Astrocyte (in vitro differentiated cells and primary cell): ENCODE data around the gene FADS6. TPM values are rescaled to one million over a fixed set of nuclear protein-coding genes. Genes with fewer than 3 reads are reported as not detected.

ENCODE experiments used
- DNase-seq: peaks from one replicate; pipeline ENCODE4 v3.0.0-alpha.2; 2010; ENCODE audit warnings: low read depth
- FAIRE-seq: peaks from 2 replicates; lab custom pipeline; 2011; peaks lifted over from hg19 to GRCh38; lab: Jason Lieb, UNC
- H2AFZ ChIP-seq: 2 replicates; pipeline ENCODE4 v1.6.0; 2012; ENCODE audit warnings: low read depth, low read length, inconsistent platforms
- H3K27ac ChIP-seq: 2 replicates; pipeline ENCODE4 v1.5.1; 2011; ENCODE audit warnings: low read depth, low read length, inconsistent platforms
- H3K27me3 ChIP-seq: 2 replicates; pipeline ENCODE4 v1.6.0; 2011; ENCODE audit warnings: low read length, inconsistent platforms; ENCODE audit not compliant: insufficient read depth
- H3K36me3 ChIP-seq: 2 replicates; pipeline ENCODE4 v1.5.1; 2011; ENCODE audit warnings: low read length, inconsistent platforms; ENCODE audit not compliant: insufficient read depth
- H3K4me1 ChIP-seq: 2 replicates; pipeline ENCODE4 v1.5.1; 2011; ENCODE audit warnings: low read length, inconsistent platforms; ENCODE audit not compliant: insufficient read depth
- H3K4me2 ChIP-seq: 2 replicates; pipeline ENCODE4 v1.6.0; 2012; ENCODE audit warnings: low read length, inconsistent platforms
- H3K4me3 ChIP-seq: 2 replicates; pipeline ENCODE4 v1.5.1; 2011; ENCODE audit warnings: low read depth, mild to moderate bottlenecking, low read length, inconsistent platforms; ENCODE audit not compliant: insufficient read depth
- H3K79me2 ChIP-seq: 2 replicates; pipeline ENCODE4 v1.6.0; 2012; ENCODE audit warnings: mild to moderate bottlenecking, low read length, inconsistent platforms; ENCODE audit not compliant: insufficient read depth
- H3K9ac ChIP-seq: 2 replicates; pipeline ENCODE4 v1.6.0; 2012; ENCODE audit warnings: mild to moderate bottlenecking, low read length, inconsistent platforms
- H3K9me3 ChIP-seq: 2 replicates; pipeline ENCODE4 v1.5.1; 2012; ENCODE audit warnings: low read depth, mild to moderate bottlenecking, low read length, inconsistent platforms; ENCODE audit not compliant: insufficient read depth
- H4K20me1 ChIP-seq: 2 replicates; pipeline ENCODE4 v1.6.0; 2012; ENCODE audit warnings: low read length, inconsistent platforms; ENCODE audit not compliant: insufficient read depth
- H3K27ac Mint-ChIP-seq: one replicate; pipeline ENCODE4 v1.8.0; 2021; ENCODE audit warnings: mild to moderate bottlenecking, mixed read lengths; ENCODE audit not compliant: unreplicated experiment
- H3K27me3 Mint-ChIP-seq: one replicate; pipeline ENCODE4 v1.8.0; 2021; ENCODE audit warnings: low read depth, mixed read lengths; ENCODE audit not compliant: unreplicated experiment
- H3K36me3 Mint-ChIP-seq: one replicate; pipeline ENCODE4 v1.8.0; 2021; ENCODE audit warnings: low read depth, mixed read lengths; ENCODE audit not compliant: unreplicated experiment
- H3K4me1 Mint-ChIP-seq: one replicate; pipeline ENCODE4 v1.8.0; 2021; ENCODE audit warnings: low read depth, mixed read lengths; ENCODE audit not compliant: unreplicated experiment
- H3K4me3 Mint-ChIP-seq: one replicate; pipeline ENCODE4 v1.8.0; 2021; ENCODE audit warnings: mild to moderate bottlenecking, moderate library complexity, mixed read lengths; ENCODE audit not compliant: unreplicated experiment
- H3K9me3 Mint-ChIP-seq: one replicate; pipeline ENCODE4 v1.8.0; 2021; ENCODE audit warnings: mild to moderate bottlenecking, mixed read lengths; ENCODE audit not compliant: unreplicated experiment
- EZH2 ChIP-seq: IDR thresholded peaks from 2 replicates; pipeline ENCODE4 v1.6.1; 2012; ENCODE audit warnings: mild to moderate bottlenecking, low read length, inconsistent platforms; ENCODE audit not compliant: insufficient read depth
- total RNA-seq: library from RNA; stranded (reverse); gene quantifications from 2 replicates; pipeline ENCODE4 v1.2.1, GENCODE V29; 2021
- TF ChIP-seq, protein P1 (sequence below): IDR thresholded peaks from 2 replicates; pipeline ENCODE4 v1.5.1; 2011; ENCODE audit warnings: low read depth, mild to moderate bottlenecking, inconsistent platforms, low read length, moderate library complexity; ENCODE audit not compliant: insufficient read depth

FADS6 gene
- total RNA-seq, 1 donor from 2014 or later, result not detected

DNA sequence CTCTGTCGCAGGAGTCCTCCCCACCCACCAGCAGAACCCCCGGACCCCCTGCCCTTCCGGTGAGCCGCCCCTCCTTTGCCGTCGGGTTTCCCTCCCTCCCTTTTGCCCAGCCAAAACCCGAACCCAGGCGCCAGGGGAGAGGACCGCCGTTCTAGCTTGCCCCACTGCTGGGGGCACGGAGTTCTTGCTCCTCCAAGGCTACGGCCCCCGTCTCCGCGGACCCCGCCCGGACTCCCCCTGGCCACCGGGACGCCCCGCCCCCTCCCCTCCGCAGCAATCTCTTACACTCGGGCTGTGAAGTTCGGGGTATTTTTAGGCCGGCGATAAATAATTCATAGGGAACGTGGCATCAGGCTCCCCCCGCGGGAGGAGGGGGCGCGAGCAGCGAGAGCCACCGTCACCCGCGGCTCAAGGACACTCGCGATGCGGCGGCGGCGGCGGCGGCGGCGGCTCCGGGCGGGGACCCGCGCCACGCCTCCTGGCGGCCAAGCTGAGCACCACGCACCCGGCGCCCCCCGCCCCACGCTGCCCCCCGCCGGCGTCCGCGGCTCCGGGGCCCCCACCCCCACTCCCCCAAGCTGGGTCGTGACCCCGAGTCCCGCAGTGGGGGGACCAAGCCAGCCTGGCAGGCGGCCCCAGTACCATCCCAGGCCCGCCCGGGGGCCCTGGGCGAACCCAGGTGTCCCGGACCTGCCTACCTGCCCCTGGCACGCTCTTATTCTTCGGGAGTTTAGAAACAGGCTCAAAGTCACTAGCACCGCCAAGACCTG, 33.8 kb downstream of the FADS6 start, which contains the start of gene GRIN2C:
TSS of gene GRIN2C (minus strand) at position 427 of the 770 bp plus-strand sequence. CDS start 4,793 bp downstream, outside the sequence.
- Histone ChIP-seq H3K79me2 (no peaks in the 10 kb centered on the region), H3K4me2 (peak within 1 kb of the TSS; percentile 30), H3K4me1 (no peaks in the 10 kb centered on the region), H2AFZ (no peak within 1 kb of the TSS), H3K9ac (no peak within 1 kb of the TSS), H3K9me3 (no peaks in the 10 kb centered on the region), H3K4me3 (no peak within 1 kb of the TSS), H3K27ac (no peak within 1 kb of the TSS), H3K27me3 (peaks cover 49% of the 10 kb centered on the region), H4K20me1 (peaks cover 36% of the 10 kb centered on the region), H3K36me3 (peaks cover 3% of the 10 kb centered on the region)
- Mint-ChIP-seq H3K4me3 (peak within 1 kb of the TSS; percentile 34), H3K27ac (no peak within 1 kb of the TSS), H3K36me3 (peaks cover 15% of the 10 kb centered on the region), H3K4me1 (peaks cover 4% of the 10 kb centered on the region), H3K9me3 (peaks cover 3% of the 10 kb centered on the region), H3K27me3 (peaks cover 49% of the 10 kb centered on the region)
- DNase-seq (no peak), FAIRE-seq (no peak)
- TF ChIP-seq EZH2, result no peak
- TF ChIP-seq, protein P1, sequence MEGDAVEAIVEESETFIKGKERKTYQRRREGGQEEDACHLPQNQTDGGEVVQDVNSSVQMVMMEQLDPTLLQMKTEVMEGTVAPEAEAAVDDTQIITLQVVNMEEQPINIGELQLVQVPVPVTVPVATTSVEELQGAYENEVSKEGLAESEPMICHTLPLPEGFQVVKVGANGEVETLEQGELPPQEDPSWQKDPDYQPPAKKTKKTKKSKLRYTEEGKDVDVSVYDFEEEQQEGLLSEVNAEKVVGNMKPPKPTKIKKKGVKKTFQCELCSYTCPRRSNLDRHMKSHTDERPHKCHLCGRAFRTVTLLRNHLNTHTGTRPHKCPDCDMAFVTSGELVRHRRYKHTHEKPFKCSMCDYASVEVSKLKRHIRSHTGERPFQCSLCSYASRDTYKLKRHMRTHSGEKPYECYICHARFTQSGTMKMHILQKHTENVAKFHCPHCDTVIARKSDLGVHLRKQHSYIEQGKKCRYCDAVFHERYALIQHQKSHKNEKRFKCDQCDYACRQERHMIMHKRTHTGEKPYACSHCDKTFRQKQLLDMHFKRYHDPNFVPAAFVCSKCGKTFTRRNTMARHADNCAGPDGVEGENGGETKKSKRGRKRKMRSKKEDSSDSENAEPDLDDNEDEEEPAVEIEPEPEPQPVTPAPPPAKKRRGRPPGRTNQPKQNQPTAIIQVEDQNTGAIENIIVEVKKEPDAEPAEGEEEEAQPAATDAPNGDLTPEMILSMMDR, result no peak

DNA sequence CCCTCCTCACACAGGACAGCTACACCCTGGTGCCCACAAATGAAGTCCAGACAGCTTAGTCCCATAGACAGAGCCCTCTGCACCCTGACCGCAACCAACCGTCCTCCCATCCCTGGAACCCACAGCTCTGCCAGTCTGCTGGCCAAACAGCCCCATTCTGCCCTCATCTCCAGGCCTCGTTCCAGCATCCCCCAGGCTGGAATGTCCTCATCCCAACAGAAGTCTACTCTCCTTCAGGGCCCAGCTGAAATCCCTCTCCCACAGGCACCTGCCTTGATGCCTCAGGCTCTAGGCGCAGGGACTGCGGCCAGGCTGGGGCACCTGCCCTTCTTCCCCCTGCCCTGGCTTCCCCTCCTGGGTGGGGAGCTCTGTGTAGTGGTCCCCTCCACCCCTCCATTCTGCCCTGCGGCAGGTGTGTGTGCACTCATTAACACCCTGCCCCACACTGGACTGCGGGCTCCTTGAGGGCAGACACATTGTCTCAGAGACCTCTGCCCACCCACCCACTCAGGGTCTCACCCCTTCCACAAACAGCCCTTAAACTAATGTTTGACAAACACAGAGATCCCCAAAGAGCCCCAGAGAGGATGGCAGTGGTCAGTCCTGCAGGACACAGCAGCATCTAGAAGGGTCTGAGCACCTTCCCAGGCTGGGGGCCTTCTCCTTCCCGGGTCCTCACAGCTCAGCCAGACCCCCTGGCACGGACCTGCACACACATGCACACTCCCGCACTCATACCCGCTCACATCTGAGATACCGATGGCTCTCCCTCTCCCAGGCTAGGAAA, 34.6 kb downstream of the FADS6 start:
- no peak overlapping the region for H3K9ac ChIP-seq
- TF ChIP-seq, protein P1, result no peak
- TF ChIP-seq EZH2, result peak; percentile 14
- H3K4me2 ChIP-seq, result no peak overlapping the region
- Mint-ChIP-seq H3K4me1 (peaks cover 4% of the 10 kb centered on the region), H3K9me3 (peaks cover 3% of the 10 kb centered on the region), H3K27ac (no peak overlapping the region), H3K4me3 (peak overlapping the region; percentile 34), H3K36me3 (peaks cover 15% of the 10 kb centered on the region), H3K27me3 (peaks cover 56% of the 10 kb centered on the region)
- no peaks in the 10 kb centered on the region for H3K4me1 ChIP-seq
- FAIRE-seq (no peak), DNase-seq (no peak)
- no peak overlapping the region for H3K27ac ChIP-seq
- peaks cover 53% of the 10 kb centered on the region for H3K27me3 ChIP-seq
- H3K4me3 ChIP-seq, result no peak overlapping the region
- H3K79me2 ChIP-seq, result no peaks in the 10 kb centered on the region
- no peak overlapping the region for H2AFZ ChIP-seq
- H3K9me3 ChIP-seq, result no peaks in the 10 kb centered on the region
- H3K36me3 ChIP-seq, result peaks cover 3% of the 10 kb centered on the region
- H4K20me1 ChIP-seq, result peaks cover 28% of the 10 kb centered on the region
